RPMI8226 (cell line): ENCODE data around the gene TSEN2.

ENCODE experiments used
- DNase-seq: peaks from one replicate; pipeline ENCODE4 v3.0.0-alpha.2; 2015

TSEN2 gene

GRCh38 chr3:12557473-12558100 lies 73.3 kb downstream of the TSEN2 start:
- peak; percentile 10 for DNase-seq

GRCh38 chr3:12558706-12559105 lies 74.4 kb downstream of the TSEN2 start:
- DNase-seq: no peak

GRCh38 chr3:12559520-12559919 lies 75.2 kb downstream of the TSEN2 start:
- DNase-seq: no peak

DNA sequence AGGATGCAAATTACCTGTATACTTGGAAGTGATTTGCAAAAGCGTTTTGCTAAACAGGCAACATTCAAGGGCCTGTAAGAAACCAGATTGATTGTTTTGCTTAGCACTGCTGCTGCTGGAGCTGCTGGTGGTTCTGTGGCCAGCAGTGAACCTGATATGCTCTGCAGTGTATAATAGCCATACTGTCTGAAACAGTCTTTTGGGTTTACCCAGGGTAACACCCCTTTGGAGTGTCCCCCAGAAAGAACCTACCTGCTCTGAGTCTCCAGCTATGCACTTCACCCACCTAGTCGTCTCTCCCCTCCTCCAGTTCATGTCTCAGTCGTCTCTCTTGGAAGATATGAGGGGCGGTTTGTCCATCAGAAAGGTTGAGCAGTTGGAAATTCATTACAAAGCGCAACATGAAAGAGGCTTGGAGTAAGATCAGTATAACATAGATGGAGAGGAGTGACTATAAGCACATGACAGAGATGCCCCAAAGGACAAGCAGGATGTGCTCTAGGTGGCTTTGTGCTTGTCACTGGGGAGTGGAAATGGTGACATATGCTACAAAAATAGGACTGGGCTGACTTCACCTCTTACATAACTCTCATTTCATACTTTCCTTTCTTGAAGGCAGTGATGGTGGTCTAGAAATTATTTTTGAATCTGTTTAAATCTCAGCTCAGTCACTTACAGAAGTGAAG lies 76.4 kb downstream of the TSEN2 start:
- no peak for DNase-seq

- DNase-seq: no peak
Observed at GRCh38 chr3:12561397-12561796, 77.1 kb downstream of the TSEN2 start.

DNA sequence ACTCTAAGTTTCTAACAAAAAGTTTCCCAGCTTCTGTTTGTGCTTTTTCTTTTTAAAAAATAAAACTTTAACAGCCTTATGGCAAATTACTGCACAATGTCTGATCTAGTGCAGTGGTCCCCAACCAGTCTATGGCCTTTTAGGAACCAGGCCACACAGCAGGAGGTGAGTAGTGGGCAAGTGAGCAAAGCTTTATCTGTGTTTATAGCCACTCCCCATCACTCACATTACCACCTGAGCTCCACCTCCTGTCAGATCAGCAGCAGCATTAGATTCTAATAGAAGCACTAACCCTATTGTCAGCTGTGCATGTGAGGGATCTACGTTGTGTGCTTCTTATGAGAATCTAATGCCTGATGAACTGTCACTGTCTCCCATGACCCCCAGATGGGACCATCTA lies 78.2 kb downstream of the TSEN2 start:
- no peak for DNase-seq

GRCh38 chr3:12566976-12567375 lies 82.7 kb downstream of the TSEN2 start:
- no peak for DNase-seq

GRCh38 chr3:12568747-12569146 lies 84.5 kb downstream of the TSEN2 start:
- DNase-seq: no peak

DNA sequence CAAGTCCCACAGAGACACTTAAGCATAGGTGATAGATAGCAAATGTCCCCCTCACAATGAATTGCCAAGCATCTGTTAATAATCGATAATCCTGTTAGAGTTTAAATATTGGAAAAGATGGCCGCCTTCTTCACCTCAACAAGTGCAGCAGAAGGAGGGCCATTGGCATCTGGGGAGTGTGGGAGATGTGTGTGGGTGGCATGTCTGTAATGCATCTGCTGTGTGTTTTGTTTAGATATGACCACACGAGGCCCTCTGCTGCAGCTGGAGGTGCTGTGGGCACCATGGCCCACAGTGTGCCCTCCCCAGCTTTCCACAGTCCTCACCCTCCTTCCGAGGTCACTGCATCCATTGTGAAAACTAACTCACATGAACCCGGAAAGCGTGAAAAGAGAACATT lies 85.6 kb downstream of the TSEN2 start:
- DNase-seq: no peak

DNA sequence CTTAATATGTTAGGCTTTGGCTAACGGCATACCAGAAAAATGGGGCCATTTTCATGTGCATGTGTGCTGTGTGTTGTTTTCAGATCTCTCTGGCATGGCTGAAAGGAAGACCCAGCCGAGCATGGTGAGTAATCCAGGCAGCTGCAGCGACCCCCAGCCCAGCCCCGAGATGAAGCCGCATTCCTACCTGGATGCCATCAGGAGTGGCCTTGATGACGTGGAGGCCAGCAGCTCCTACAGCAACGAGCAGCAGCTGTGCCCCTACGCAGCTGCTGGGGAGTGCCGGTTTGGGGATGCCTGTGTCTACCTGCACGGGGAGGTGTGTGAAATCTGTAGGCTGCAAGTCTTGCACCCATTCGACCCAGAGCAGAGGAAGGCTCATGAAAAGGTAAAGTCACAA lies 87.7 kb downstream of the TSEN2 start:
- no peak for DNase-seq

DNA sequence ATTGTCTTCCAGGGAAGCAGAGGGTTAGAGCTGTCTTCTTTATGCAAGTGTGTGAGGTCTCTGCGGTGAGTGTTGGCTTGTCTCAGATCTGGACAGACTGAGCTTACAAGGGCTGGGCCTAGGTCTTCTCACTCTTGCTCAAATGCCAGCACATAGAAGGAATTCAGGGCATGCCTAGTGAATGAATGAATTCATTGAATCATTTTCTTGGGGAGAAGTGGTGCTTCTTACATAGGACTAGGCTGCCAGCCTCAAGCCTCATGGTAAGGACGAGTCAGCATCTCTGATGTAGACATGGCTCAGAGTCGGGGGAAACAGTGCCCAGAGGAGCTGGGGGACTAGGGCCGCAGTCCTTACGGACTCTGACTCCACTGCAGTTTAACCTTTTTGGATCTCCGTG lies 89.9 kb downstream of the TSEN2 start:
- DNase-seq: no peak

DNA sequence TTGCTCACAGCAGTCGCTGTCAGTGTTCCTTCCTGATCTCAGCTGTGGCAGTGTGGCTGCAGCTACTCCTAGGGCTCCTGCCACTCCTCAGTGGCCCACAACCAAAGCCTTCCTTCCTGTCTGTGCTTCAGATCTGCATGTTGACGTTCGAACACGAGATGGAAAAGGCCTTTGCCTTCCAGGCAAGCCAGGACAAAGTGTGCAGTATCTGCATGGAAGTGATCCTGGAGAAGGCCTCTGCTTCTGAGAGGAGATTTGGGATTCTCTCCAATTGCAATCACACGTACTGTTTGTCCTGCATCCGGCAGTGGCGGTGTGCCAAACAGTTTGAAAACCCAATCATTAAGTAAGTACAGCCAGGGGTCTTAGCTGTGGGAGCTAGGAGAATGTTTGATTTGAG lies 90.4 kb downstream of the TSEN2 start:
- DNase-seq: no peak

- no peak for DNase-seq
Observed at GRCh38 chr3:12577379-12577778, 93.1 kb downstream of the TSEN2 start.

- no peak for DNase-seq
Observed at GRCh38 chr3:12578742-12579141, 94.5 kb downstream of the TSEN2 start.

DNA sequence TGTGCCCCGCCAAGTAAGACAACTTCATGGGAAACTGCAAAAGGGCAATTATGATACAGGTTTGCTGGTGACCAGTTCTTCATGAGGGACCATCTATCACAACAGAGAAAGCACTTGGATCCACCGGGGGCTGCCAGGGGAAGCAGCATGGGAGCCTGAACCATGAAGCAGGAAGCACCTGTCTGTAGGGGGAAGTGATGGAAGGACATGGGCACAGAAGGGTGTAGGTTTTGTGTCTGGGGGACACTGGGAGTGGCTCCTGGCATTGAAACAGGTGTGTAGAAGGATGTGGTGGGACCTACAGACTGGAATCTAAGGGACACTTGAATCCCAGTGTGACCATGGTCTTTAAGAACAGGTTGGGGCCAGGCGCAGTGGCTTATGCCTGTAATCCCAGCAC lies 95.2 kb downstream of the TSEN2 start:
- no peak for DNase-seq

DNA sequence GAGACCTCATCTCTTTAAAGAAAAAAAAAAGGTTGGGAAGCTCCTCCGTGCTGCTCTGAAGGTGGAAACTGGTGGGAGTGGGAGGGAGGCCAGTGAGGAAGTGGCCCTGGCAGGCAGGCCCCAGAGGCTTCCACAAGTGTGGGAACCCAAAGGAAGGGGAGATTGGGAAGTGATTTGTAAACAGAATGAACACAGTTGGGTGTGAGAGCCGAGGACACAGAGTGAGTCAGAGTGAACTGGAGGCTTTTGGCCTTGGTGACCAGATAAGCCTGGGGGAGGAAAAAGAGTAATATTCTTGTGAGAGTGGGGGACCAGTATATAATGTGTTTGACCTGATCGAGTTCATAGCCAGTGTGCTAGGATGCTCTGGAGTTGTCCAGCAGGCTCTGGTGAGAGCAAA lies 95.6 kb downstream of the TSEN2 start:
- no peak for DNase-seq

- DNase-seq: no peak
Observed at GRCh38 chr3:12582730-12583129, 98.5 kb downstream of the TSEN2 start.
